K562 (cell line): ENCODE measurements around the gene ASIP. TPM values are rescaled to one million over a fixed set of nuclear protein-coding genes. Genes with fewer than 3 reads are reported as not detected.
A peak's percentile ranks its signal among the peaks of the same experiment; 100 is the strongest.

Source experiments
- BHLHE40 ChIP-seq: IDR thresholded peaks from 2 replicates; pipeline ENCODE4 v1.6.1; 2011; ENCODE audit warnings: low read length, improper control_type of control experiment
- CBX3 ChIP-seq, 2 experiments: IDR thresholded peaks; 1 replicate in 1 of 2; 2 replicates in 1 of 2; pipeline ENCODE4 v1.6.1; 2012; ENCODE audit warnings: inconsistent platforms in 2 of 2, low read length in 2 of 2, borderline replicate concordance in 1 of 2, control low read depth in 1 of 2
- ILF3 ChIP-seq: fragments of 450-650 bp; IDR thresholded peaks from 2 replicates; pipeline ENCODE4 v1.6.1; 2018; ENCODE audit warnings: antibody characterized with exemption, mild to moderate bottlenecking, moderate library complexity, borderline replicate concordance
- JUND ChIP-seq, 2 experiments: IDR thresholded peaks; 2 replicates in 1 of 2; 3 replicates in 1 of 2; pipeline ENCODE4 v1.6.1; 2011; ENCODE audit warnings: borderline replicate concordance in 2 of 2, low read depth in 2 of 2, low read length in 2 of 2, improper control_type of control experiment in 1 of 2, missing biosample characterization in 1 of 2, missing genetic modification characterization in 1 of 2, missing genetic modification reagents in 1 of 2
- MCM2 ChIP-seq: fragments of 450-650 bp; IDR thresholded peaks from 2 replicates; pipeline ENCODE4 v1.6.1; 2017; ENCODE audit warnings: low read depth, mild to moderate bottlenecking
- MCM3 ChIP-seq: fragments of 450-650 bp; IDR thresholded peaks from 2 replicates; pipeline ENCODE4 v1.6.1; 2016
- MEF2A ChIP-seq: IDR thresholded peaks from 2 replicates; pipeline ENCODE4 v1.6.1; 2011; ENCODE audit warnings: low read depth, mild to moderate bottlenecking, low read length, moderate library complexity; ENCODE audit not compliant: control insufficient read depth
- NR2F6 ChIP-seq: fragments of 450-650 bp; formaldehyde crosslinking; IDR thresholded peaks from 2 replicates; pipeline ENCODE4 v1.4.0; 2020; ENCODE audit warnings: mild to moderate bottlenecking
- RBM15 ChIP-seq: fragments of 200-400 bp; formaldehyde crosslinking; IDR thresholded peaks from 2 replicates; pipeline ENCODE4 v1.6.1; 2018; ENCODE audit warnings: mild to moderate bottlenecking, low read length, moderate library complexity; ENCODE audit not compliant: insufficient read depth
- RBM39 ChIP-seq: fragments of 200-400 bp; formaldehyde crosslinking; optimal IDR thresholded peaks from 2 replicates; pipeline ENCODE3; 2018; ENCODE audit warnings: low read depth, low read length
- SP1 ChIP-seq: sonication (generic); formaldehyde crosslinking; IDR thresholded peaks from 2 replicates; pipeline ENCODE4 v1.8.1; 2022; ENCODE audit warnings: mild to moderate bottlenecking, missing genetic modification reagents
- TEAD4 ChIP-seq, 2 experiments: sonication (generic) in 1 of 2; formaldehyde crosslinking in 1 of 2; IDR thresholded peaks; 2 replicates each; pipeline versions ENCODE4 v1.6.1 to v1.8.0; 2012 to 2022; ENCODE audit warnings: borderline replicate concordance in 1 of 2, inconsistent platforms in 1 of 2, low read length in 1 of 2, mild to moderate bottlenecking in 1 of 2, missing genetic modification reagents in 1 of 2
- THAP7 ChIP-seq: fragments of 250-450 bp; sonication (Bioruptor Pico); IDR thresholded peaks from 2 replicates; pipeline ENCODE4 v1.5.0; 2021
- WHSC1 ChIP-seq: IDR thresholded peaks from one replicate; pipeline ENCODE4 v1.6.1; 2012; ENCODE audit warnings: low read length, control low read depth, inconsistent platforms
- polyA plus RNA-seq, 8 experiments: library from polyadenylated mRNA; depleted of rRNA in 4 of 8; stranded (reverse) in 5 of 8; unstranded in 3 of 8; fragments of >200 nt; fragmentation: Nextera tagmentation in 2 of 8; fragmentation: Illumina TruSeq in 1 of 8; extraction: Ambion mirVana in 2 of 8; extraction: Trizol in 1 of 8; gene quantifications; 2 replicates each; pipeline versions ENCODE4 v1.2.1 to v1.2.3, GENCODE V29; 2011 to 2014; ENCODE audit warnings: inconsistent platforms in 1 of 8, missing spikeins in 1 of 8
- total RNA-seq, 7 experiments: library from RNA; depleted of rRNA in 6 of 7; stranded (reverse); fragments of >200 nt in 6 of 7; fragmentation: Illumina TruSeq in 2 of 7; extraction: Trizol in 2 of 7; gene quantifications; 2 replicates each; pipeline versions ENCODE4 v1.2.1 to v1.2.3, GENCODE V29; 2011 to 2021; ENCODE audit warnings: low replicate concordance in 1 of 7
- TF ChIP-seq, protein P1 (sequence below), 2 experiments: fragments of 450-650 bp; IDR thresholded peaks; 2 replicates each; pipeline ENCODE4 v1.6.1; 2018; ENCODE audit warnings: mild to moderate bottlenecking in 2 of 2, low read depth in 1 of 2; ENCODE audit not compliant: partially characterized antibody in 2 of 2
- TF ChIP-seq, protein P2 (sequence below): fragments of 450-650 bp; formaldehyde crosslinking; IDR thresholded peaks from 2 replicates; pipeline ENCODE4 v1.4.0; 2022; ENCODE audit warnings: missing genetic modification characterization
- TF ChIP-seq, protein P3 (sequence below): fragments of 250-450 bp; sonication (Bioruptor Pico); IDR thresholded peaks from 2 replicates; pipeline ENCODE4 v1.8.0; 2021; ENCODE audit warnings: borderline replicate concordance, mild to moderate bottlenecking, moderate library complexity; ENCODE audit not compliant: poor library complexity, severe bottlenecking
- TF ChIP-seq, protein P4 (sequence below): IDR thresholded peaks from 3 replicates; pipeline ENCODE4 v1.6.1; 2011; ENCODE audit warnings: borderline replicate concordance, mild to moderate bottlenecking; ENCODE audit not compliant: insufficient read length, insufficient read depth

ASIP gene
- total and polyA plus RNA-seq, 9 of the 15 experiments (the other 6 are each of a cell fraction or from before 2014, with no cell fraction given), result not detected

- TF ChIP-seq, protein P1, sequence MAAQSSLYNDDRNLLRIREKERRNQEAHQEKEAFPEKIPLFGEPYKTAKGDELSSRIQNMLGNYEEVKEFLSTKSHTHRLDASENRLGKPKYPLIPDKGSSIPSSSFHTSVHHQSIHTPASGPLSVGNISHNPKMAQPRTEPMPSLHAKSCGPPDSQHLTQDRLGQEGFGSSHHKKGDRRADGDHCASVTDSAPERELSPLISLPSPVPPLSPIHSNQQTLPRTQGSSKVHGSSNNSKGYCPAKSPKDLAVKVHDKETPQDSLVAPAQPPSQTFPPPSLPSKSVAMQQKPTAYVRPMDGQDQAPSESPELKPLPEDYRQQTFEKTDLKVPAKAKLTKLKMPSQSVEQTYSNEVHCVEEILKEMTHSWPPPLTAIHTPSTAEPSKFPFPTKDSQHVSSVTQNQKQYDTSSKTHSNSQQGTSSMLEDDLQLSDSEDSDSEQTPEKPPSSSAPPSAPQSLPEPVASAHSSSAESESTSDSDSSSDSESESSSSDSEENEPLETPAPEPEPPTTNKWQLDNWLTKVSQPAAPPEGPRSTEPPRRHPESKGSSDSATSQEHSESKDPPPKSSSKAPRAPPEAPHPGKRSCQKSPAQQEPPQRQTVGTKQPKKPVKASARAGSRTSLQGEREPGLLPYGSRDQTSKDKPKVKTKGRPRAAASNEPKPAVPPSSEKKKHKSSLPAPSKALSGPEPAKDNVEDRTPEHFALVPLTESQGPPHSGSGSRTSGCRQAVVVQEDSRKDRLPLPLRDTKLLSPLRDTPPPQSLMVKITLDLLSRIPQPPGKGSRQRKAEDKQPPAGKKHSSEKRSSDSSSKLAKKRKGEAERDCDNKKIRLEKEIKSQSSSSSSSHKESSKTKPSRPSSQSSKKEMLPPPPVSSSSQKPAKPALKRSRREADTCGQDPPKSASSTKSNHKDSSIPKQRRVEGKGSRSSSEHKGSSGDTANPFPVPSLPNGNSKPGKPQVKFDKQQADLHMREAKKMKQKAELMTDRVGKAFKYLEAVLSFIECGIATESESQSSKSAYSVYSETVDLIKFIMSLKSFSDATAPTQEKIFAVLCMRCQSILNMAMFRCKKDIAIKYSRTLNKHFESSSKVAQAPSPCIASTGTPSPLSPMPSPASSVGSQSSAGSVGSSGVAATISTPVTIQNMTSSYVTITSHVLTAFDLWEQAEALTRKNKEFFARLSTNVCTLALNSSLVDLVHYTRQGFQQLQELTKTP (IDR thresholded peaks at IDR 0.05; ENCODE audit: low read depth in 1 of 2, partially characterized antibody in 2 of 2), result peak in 1 of 2 experiments; percentile 95
- TF ChIP-seq RBM15, result no peak
- TF ChIP-seq BHLHE40, result no peak
- 0 out of 2 replicates have a peak, but pooled peaks have one; percentile 13 for TF ChIP-seq TEAD4 (IDR thresholded peaks at IDR 0.05; ENCODE audit: low read length)
- peak; percentile 46; the same call in 1 of the 2 replicates for TF ChIP-seq TEAD4 (CRISPR knock-in tag; IDR thresholded peaks at IDR 0.05; ENCODE audit: borderline replicate concordance)
- no peak for TF ChIP-seq CBX3 (IDR thresholded peaks at IDR 0.05; ENCODE audit: borderline replicate concordance in 1 of 2, low read length in 2 of 2)
- no peak for TF ChIP-seq NR2F6 (CRISPR knock-in tag)
- no peak for TF ChIP-seq MEF2A
- TF ChIP-seq, protein P2, sequence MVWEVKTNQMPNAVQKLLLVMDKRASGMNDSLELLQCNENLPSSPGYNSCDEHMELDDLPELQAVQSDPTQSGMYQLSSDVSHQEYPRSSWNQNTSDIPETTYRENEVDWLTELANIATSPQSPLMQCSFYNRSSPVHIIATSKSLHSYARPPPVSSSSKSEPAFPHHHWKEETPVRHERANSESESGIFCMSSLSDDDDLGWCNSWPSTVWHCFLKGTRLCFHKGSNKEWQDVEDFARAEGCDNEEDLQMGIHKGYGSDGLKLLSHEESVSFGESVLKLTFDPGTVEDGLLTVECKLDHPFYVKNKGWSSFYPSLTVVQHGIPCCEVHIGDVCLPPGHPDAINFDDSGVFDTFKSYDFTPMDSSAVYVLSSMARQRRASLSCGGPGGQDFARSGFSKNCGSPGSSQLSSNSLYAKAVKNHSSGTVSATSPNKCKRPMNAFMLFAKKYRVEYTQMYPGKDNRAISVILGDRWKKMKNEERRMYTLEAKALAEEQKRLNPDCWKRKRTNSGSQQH, result no peak
- TF ChIP-seq SP1 (CRISPR knock-in tag), result peak; percentile 79
- TF ChIP-seq MCM3, result no peak
- TF ChIP-seq WHSC1, result no peak
- no peak for TF ChIP-seq MCM2
- no peak for TF ChIP-seq THAP7
- no peak for TF ChIP-seq RBM39
- TF ChIP-seq JUND (IDR thresholded peaks at IDR 0.05; ENCODE audit: borderline replicate concordance, low read depth, low read length), result peak; percentile 29; the same call in 1 of the 2 replicates
- peak; percentile 4; the same call in 1 of the 3 replicates for TF ChIP-seq JUND (tag; IDR thresholded peaks at IDR 0.05; ENCODE audit: borderline replicate concordance, low read depth, low read length)
- no peak for TF ChIP-seq ILF3
- TF ChIP-seq, protein P3, sequence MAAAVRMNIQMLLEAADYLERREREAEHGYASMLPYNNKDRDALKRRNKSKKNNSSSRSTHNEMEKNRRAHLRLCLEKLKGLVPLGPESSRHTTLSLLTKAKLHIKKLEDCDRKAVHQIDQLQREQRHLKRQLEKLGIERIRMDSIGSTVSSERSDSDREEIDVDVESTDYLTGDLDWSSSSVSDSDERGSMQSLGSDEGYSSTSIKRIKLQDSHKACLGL, result no peak
- TF ChIP-seq, protein P4, sequence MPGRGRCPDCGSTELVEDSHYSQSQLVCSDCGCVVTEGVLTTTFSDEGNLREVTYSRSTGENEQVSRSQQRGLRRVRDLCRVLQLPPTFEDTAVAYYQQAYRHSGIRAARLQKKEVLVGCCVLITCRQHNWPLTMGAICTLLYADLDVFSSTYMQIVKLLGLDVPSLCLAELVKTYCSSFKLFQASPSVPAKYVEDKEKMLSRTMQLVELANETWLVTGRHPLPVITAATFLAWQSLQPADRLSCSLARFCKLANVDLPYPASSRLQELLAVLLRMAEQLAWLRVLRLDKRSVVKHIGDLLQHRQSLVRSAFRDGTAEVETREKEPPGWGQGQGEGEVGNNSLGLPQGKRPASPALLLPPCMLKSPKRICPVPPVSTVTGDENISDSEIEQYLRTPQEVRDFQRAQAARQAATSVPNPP, result no peak
Measured at GRCh38 chr20:34302723-34303533, 61.7 kb downstream of the ASIP start, which contains the start of gene AHCY (continued).
